IMR-90 (cell line): ENCODE results near the gene ADAMTSL1. TPM values are rescaled to one million over a fixed set of nuclear protein-coding genes. Genes with fewer than 3 reads are reported as not detected.

Experiments used
- ATAC-seq: fragments of 200-7000 bp; cut with Tn5 transposase; 2 replicates; pipeline ENCODE4 v1.9.1; 2020; ENCODE audit warnings: low read depth, mild to moderate bottlenecking, moderate library complexity
- BruUV-seq: library from RNA; stranded (reverse); fragments of 400-500 nt; replicated peaks from 2 replicates; lab custom pipeline; 2021; lab: Mats Ljungman, UMichigan
- CTCF ChIA-PET: fragments of 300-600 bp; formaldehyde crosslinking; extraction: SDS; loops from one replicate; lab custom pipeline; 2021; ENCODE audit warnings: antibody characterized with exemption; lab: Yijun Ruan, JAX
- POLR2A ChIA-PET: fragments of 300-600 bp; sonication (Branson Sonifier 250); formaldehyde crosslinking; loops from one replicate; lab custom pipeline; 2022; ENCODE audit warnings: antibody characterized with exemption; ENCODE audit not compliant: unreplicated experiment; lab: Charles Lee
- DNase-seq: peaks from one replicate; pipeline ENCODE4 v3.0.0; 2013
- H2AFZ ChIP-seq: replicated peaks from 2 replicates; pipeline ENCODE3; 2013; ENCODE audit warnings: low read length, mild to moderate bottlenecking; ENCODE audit not compliant: poor library complexity
- H2AK5ac ChIP-seq: 2 replicates; pipeline ENCODE4 v1.6.1; 2013; ENCODE audit warnings: low read depth, low read length, inconsistent platforms
- H2AK9ac ChIP-seq: replicated peaks from 2 replicates; pipeline ENCODE3; 2013; ENCODE audit warnings: mild to moderate bottlenecking, low read depth, low read length, moderate library complexity; ENCODE audit not compliant: poor library complexity
- H2BK120ac ChIP-seq: 2 replicates; pipeline ENCODE4 v1.6.1; 2013; ENCODE audit warnings: low read depth, low read length, inconsistent platforms
- H2BK15ac ChIP-seq: 3 replicates; pipeline ENCODE4 v1.6.1; 2013; ENCODE audit warnings: low read depth, low read length, inconsistent platforms
- H2BK20ac ChIP-seq: 2 replicates; pipeline ENCODE4 v1.6.1; 2013; ENCODE audit warnings: low read depth, mild to moderate bottlenecking, inconsistent platforms, low read length, moderate library complexity
- H2BK5ac ChIP-seq: 2 replicates; pipeline ENCODE4 v1.6.1; 2013; ENCODE audit warnings: mild to moderate bottlenecking, low read depth, low read length, inconsistent platforms; ENCODE audit not compliant: poor library complexity, severe bottlenecking
- H3K14ac ChIP-seq: replicated peaks from 2 replicates; pipeline ENCODE4 v1.6.1; 2013; ENCODE audit warnings: low read depth, low read length, inconsistent platforms
- H3K18ac ChIP-seq: 2 replicates; pipeline ENCODE4 v1.6.1; 2013; ENCODE audit warnings: low read depth, low read length, control low read depth
- H3K23ac ChIP-seq: 2 replicates; pipeline ENCODE4 v1.6.1; 2013; ENCODE audit warnings: low read depth, low read length, inconsistent platforms
- H3K27ac ChIP-seq: 2 replicates; pipeline ENCODE4 v1.5.1; 2013; ENCODE audit warnings: mild to moderate bottlenecking, control low read depth, low read length; ENCODE audit not compliant: insufficient read depth
- H3K27me3 ChIP-seq: 2 replicates; pipeline ENCODE4 v1.6.1; 2013; ENCODE audit warnings: low read length; ENCODE audit not compliant: control insufficient read depth, insufficient read depth
- H3K36me3 ChIP-seq: 2 replicates; pipeline ENCODE4 v1.6.1; 2013; ENCODE audit warnings: low read length, mixed read lengths; ENCODE audit not compliant: control insufficient read depth, insufficient read depth
- H3K4ac ChIP-seq: 2 replicates; pipeline ENCODE4 v1.6.1; 2013; ENCODE audit warnings: low read depth, low read length, inconsistent platforms
- H3K4me1 ChIP-seq: 2 replicates; pipeline ENCODE4 v1.6.1; 2013; ENCODE audit warnings: low read length, mixed read lengths; ENCODE audit not compliant: control insufficient read depth, insufficient read depth
- H3K4me2 ChIP-seq: 2 replicates; pipeline ENCODE4 v1.6.1; 2013; ENCODE audit warnings: low read depth, mild to moderate bottlenecking, control low read depth, low read length, moderate library complexity
- H3K4me3 ChIP-seq: 2 replicates; pipeline ENCODE4 v1.5.1; 2013; ENCODE audit warnings: low read depth, mild to moderate bottlenecking, control low read depth, low read length, moderate library complexity; ENCODE audit not compliant: insufficient read depth
- H3K56ac ChIP-seq: 2 replicates; pipeline ENCODE4 v1.6.1; 2013; ENCODE audit warnings: low read length, inconsistent platforms; ENCODE audit not compliant: insufficient read depth; ENCODE audit errors: extremely low read depth
- H3K79me1 ChIP-seq, 2 experiments: 2 replicates each; pipeline ENCODE4 v1.6.1; 2013; ENCODE audit warnings: low read length in 2 of 2, inconsistent platforms in 1 of 2, low read depth in 1 of 2
- H3K9ac ChIP-seq: 2 replicates; pipeline ENCODE4 v1.6.1; 2013; ENCODE audit warnings: low read depth, low read length, control low read depth
- H3K9me1 ChIP-seq: 2 replicates; pipeline ENCODE4 v1.6.1; 2013; ENCODE audit warnings: low read length, inconsistent platforms; ENCODE audit not compliant: insufficient read depth
- H3K9me3 ChIP-seq: 2 replicates; pipeline ENCODE4 v1.6.1; 2013; ENCODE audit warnings: low read length; ENCODE audit not compliant: control insufficient read depth, insufficient read depth
- H4K20me1 ChIP-seq: 2 replicates; pipeline ENCODE4 v1.6.1; 2013; ENCODE audit warnings: low read length, inconsistent platforms; ENCODE audit not compliant: insufficient read depth
- H4K5ac ChIP-seq: 2 replicates; pipeline ENCODE4 v1.6.1; 2013; ENCODE audit warnings: mild to moderate bottlenecking, low read depth, low read length, control low read depth
- H4K8ac ChIP-seq, 2 experiments: 2 replicates each; pipeline ENCODE4 v1.6.1; 2013; ENCODE audit warnings: low read depth in 2 of 2, low read length in 2 of 2, control low read depth in 1 of 2, inconsistent platforms in 1 of 2
- H4K91ac ChIP-seq: 2 replicates; pipeline ENCODE4 v1.6.1; 2013; ENCODE audit warnings: low read depth, low read length, inconsistent platforms; ENCODE audit not compliant: insufficient read depth
- BHLHE40 ChIP-seq: fragments of 150-350 bp; IDR thresholded peaks from 2 replicates; pipeline ENCODE4 v1.6.1; 2016; ENCODE audit warnings: mild to moderate bottlenecking, low read depth, low read length
- CHD1 ChIP-seq: IDR thresholded peaks from 2 replicates; pipeline ENCODE4 v1.6.1; 2012; ENCODE audit warnings: low read depth, low read length, improper control_type of control experiment
- FOS ChIP-seq: fragments of 150-350 bp; IDR thresholded peaks from 2 replicates; pipeline ENCODE4 v1.6.1; 2016; ENCODE audit warnings: low read depth, low read length
- MAFK ChIP-seq: IDR thresholded peaks from 2 replicates; pipeline ENCODE4 v1.6.1; 2012; ENCODE audit warnings: low read depth, low read length, improper control_type of control experiment
- MAZ ChIP-seq: IDR thresholded peaks from 2 replicates; pipeline ENCODE4 v1.6.1; 2012; ENCODE audit warnings: low read depth, mild to moderate bottlenecking, low read length, improper control_type of control experiment, moderate library complexity, borderline replicate concordance
- MXI1 ChIP-seq: IDR thresholded peaks from 2 replicates; pipeline ENCODE4 v1.6.1; 2012; ENCODE audit warnings: low read depth, mild to moderate bottlenecking, low read length, moderate library complexity, borderline replicate concordance
- NFE2L2 ChIP-seq: fragments of 150-350 bp; IDR thresholded peaks from 2 replicates; pipeline ENCODE4 v1.6.1; 2016; ENCODE audit warnings: low read depth, mild to moderate bottlenecking, low read length
- POLR2A ChIP-seq: IDR thresholded peaks from 2 replicates; pipeline ENCODE4 v1.6.1; 2012; ENCODE audit warnings: mild to moderate bottlenecking, low read depth, low read length
- RCOR1 ChIP-seq: IDR thresholded peaks from 2 replicates; pipeline ENCODE4 v1.6.1; 2012; ENCODE audit warnings: mild to moderate bottlenecking, low read length, improper control_type of control experiment; ENCODE audit not compliant: insufficient replicate concordance
- RFX5 ChIP-seq: IDR thresholded peaks from 2 replicates; pipeline ENCODE4 v1.8.0; 2012; ENCODE audit warnings: low read depth, mild to moderate bottlenecking, low read length, moderate library complexity
- WGBS, 2 experiments: methylation state at CpG; one replicate each; pipeline versions ENCODE4 v1.1.5 to v1.1.7; 2013; ENCODE audit warnings: missing lambda C conversion rate in 2 of 2; ENCODE audit not compliant: insufficient read length in 1 of 2; ENCODE audit errors: extremely low coverage in 2 of 2; 5-methylcytosine and 5-hydroxymethylcytosine counted together
- dilution Hi-C: fragments of 300-500 bp; cut with HindIII; formaldehyde crosslinking; loops from one replicate; pipeline ENCODE4 v1.14.3; 2018; ENCODE audit warnings: low sequenced_read_pairs; ENCODE audit not compliant: unreplicated experiment
- in situ Hi-C: fragments of 300-500 bp; cut with MboI; formaldehyde crosslinking; loops from 3 replicates; pipeline ENCODE4 v1.14.3; 2019; ENCODE audit warnings: low sequenced_read_pairs, inconsistent platforms, mixed read lengths
- intact Hi-C: fragments of 100-400 bp; cut with micrococcal nuclease; formaldehyde crosslinking; loops from 2 replicates; pipeline ENCODE4 v1.10.0; 2022
- polyA plus RNA-seq, 3 experiments: library from polyadenylated mRNA; depleted of rRNA; stranded (reverse); fragments of >200 nt; gene quantifications; 2 replicates each; pipeline ENCODE4 v1.2.3, GENCODE V29; 2012; ENCODE audit warnings: low replicate concordance in 1 of 3
- total RNA-seq: library from RNA; depleted of rRNA; stranded (reverse); fragments of >200 nt; gene quantifications from 2 replicates; pipeline ENCODE4 v1.2.3, GENCODE V29; 2012
- TF ChIP-seq, protein P1 (sequence below): fragments of 150-350 bp; IDR thresholded peaks from 2 replicates; pipeline ENCODE4 v1.6.1; 2016; ENCODE audit warnings: low read depth, mild to moderate bottlenecking, low read length, moderate library complexity, borderline replicate concordance
- TF ChIP-seq, protein P2 (sequence below): fragments of 150-350 bp; IDR thresholded peaks from 2 replicates; pipeline ENCODE4 v1.6.1; 2017; ENCODE audit warnings: mild to moderate bottlenecking, antibody characterized with exemption, low read length, low read depth

ADAMTSL1 gene
- total and polyA plus RNA-seq, 2 of the 4 experiments (the other 2 are of a cell fraction), result 38.2 to 62.2 TPM

DNA sequence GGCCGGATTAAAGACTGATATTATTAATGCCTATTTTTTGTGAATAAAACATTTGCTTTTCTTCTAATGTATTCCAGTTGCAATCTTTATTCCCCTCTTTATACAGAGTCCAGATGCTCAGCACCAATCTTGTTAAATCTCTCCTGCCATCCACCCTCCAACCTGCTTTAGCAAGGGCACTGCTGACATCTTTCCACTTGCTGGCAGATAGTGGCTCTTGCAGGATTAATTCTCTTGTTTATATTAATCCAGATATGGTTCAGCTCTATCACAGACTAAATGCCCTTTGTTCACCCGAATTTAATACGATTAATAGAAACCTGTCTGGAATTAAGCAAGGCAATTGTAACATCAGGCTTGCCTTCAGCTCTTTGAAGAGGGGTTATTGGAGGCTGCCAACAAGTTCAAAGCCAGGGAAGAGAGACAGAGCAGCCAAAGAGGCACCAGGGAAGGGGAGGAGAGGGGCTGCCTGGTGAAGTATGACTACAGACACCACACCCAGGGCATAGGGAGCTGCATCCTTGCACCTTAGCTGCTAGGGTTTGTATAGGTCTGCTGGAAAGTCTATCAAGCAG, 322.8 kb downstream of the ADAMTSL1 start:
- ChIA-PET POLR2A (no interaction called here), CTCF (no interaction called here)
- Histone ChIP-seq H2AK5ac (no peak overlapping the region), H3K4ac (no peak overlapping the region), H3K36me3 (no peaks in the 10 kb centered on the region), H4K8ac (no peak overlapping the region), H3K4me3 (no peak overlapping the region), H2AFZ (no peak overlapping the region), H3K9me3 (no peaks in the 10 kb centered on the region), H3K56ac (no peak overlapping the region), H3K9ac (no peak overlapping the region), H4K5ac (no peak overlapping the region), H3K79me1 (no peaks in the 10 kb centered on the region), H3K9me1 (no peaks in the 10 kb centered on the region), H4K91ac (no peak overlapping the region), H3K23ac (no peak overlapping the region), H3K27me3 (no peaks in the 10 kb centered on the region), H2BK20ac (no peak overlapping the region), H2BK120ac (no peak overlapping the region), H2BK15ac (no peak overlapping the region), H4K20me1 (no peaks in the 10 kb centered on the region), H3K4me2 (no peak overlapping the region), H3K18ac (no peak overlapping the region), H3K27ac (no peak overlapping the region), H3K4me1 (no peaks in the 10 kb centered on the region; the same call in 1 of the 2 replicates), H3K14ac (no peak overlapping the region), H2BK5ac (no peak overlapping the region), H2AK9ac (no peak overlapping the region)
- no TSS peak for BruUV-seq
- in situ Hi-C loops, result no loop called here
- no peak for DNase-seq
- dilution Hi-C loops, result no loop called here
- no peak for TF ChIP-seq CHD1
- no peak for TF ChIP-seq RFX5
- TF ChIP-seq FOS, result no peak
- TF ChIP-seq MXI1, result no peak
- TF ChIP-seq POLR2A, result no peak
- no peak for TF ChIP-seq BHLHE40
- TF ChIP-seq, protein P1, sequence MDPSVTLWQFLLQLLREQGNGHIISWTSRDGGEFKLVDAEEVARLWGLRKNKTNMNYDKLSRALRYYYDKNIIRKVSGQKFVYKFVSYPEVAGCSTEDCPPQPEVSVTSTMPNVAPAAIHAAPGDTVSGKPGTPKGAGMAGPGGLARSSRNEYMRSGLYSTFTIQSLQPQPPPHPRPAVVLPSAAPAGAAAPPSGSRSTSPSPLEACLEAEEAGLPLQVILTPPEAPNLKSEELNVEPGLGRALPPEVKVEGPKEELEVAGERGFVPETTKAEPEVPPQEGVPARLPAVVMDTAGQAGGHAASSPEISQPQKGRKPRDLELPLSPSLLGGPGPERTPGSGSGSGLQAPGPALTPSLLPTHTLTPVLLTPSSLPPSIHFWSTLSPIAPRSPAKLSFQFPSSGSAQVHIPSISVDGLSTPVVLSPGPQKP, result no peak
- TF ChIP-seq MAFK, result no peak
- no peak for TF ChIP-seq NFE2L2
- no peak for TF ChIP-seq MAZ
- TF ChIP-seq, protein P2, sequence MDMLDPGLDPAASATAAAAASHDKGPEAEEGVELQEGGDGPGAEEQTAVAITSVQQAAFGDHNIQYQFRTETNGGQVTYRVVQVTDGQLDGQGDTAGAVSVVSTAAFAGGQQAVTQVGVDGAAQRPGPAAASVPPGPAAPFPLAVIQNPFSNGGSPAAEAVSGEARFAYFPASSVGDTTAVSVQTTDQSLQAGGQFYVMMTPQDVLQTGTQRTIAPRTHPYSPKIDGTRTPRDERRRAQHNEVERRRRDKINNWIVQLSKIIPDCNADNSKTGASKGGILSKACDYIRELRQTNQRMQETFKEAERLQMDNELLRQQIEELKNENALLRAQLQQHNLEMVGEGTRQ, result no peak
- no peak for TF ChIP-seq RCOR1
- no peak for ATAC-seq
- no CpG with 5 or more reads among the region's 3 CpGs for WGBS, 2 experiments
- intact Hi-C loops, result no loop called here
